Common myeloid progenitor, CD34-positive (primary cell): ENCODE measurements around the gene PTPRE.
A peak's percentile ranks its signal among the peaks of the same experiment; 100 is the strongest.

Source experiments
- CTCF ChIA-PET: fragments of 350-600 bp; sonication (Branson Sonifier 250); formaldehyde crosslinking; loops from one replicate; lab custom pipeline; 2021; ENCODE audit warnings: antibody characterized with exemption; lab: Charles Lee
- POLR2A ChIA-PET: fragments of 350-600 bp; sonication (Branson Sonifier 250); formaldehyde crosslinking; loops from one replicate; lab custom pipeline; 2021; ENCODE audit warnings: antibody characterized with exemption; lab: Charles Lee
- DNase-seq, 3 donors: peaks; one replicate each; pipeline versions ENCODE4 v3.0.0 to v3.0.0-alpha.2; 2013
- H3K27ac ChIP-seq, 2 experiments: 1 replicate in 1 of 2; 2 replicates in 1 of 2; pipeline ENCODE4 v1.7.0; 2013; ENCODE audit warnings: inconsistent platforms in 2 of 2, low read length in 2 of 2, mild to moderate bottlenecking in 2 of 2, low read depth in 1 of 2, moderate library complexity in 1 of 2; ENCODE audit not compliant: severe bottlenecking in 2 of 2, insufficient read depth in 1 of 2, poor library complexity in 1 of 2
- H3K27me3 ChIP-seq, 5 experiments: replicated peaks in 2 of 5; 1 replicate in 3 of 5; 2 replicates in 2 of 5; pipeline versions ENCODE4 v1.6.1 to v1.7.0; 2013; ENCODE audit warnings: low read length in 4 of 5, mild to moderate bottlenecking in 2 of 5, moderate library complexity in 2 of 5, inconsistent platforms in 1 of 5; ENCODE audit not compliant: insufficient read depth in 5 of 5, control insufficient read depth in 4 of 5
- H3K36me3 ChIP-seq, 4 experiments: 1 replicate in 2 of 4; 2 replicates in 2 of 4; pipeline versions ENCODE4 v1.6.1 to v1.7.0; 2013; ENCODE audit warnings: low read length in 3 of 4, control low read depth in 1 of 4, mild to moderate bottlenecking in 1 of 4; ENCODE audit not compliant: control insufficient read depth in 4 of 4, insufficient read depth in 4 of 4
- H3K4me1 ChIP-seq, 4 experiments: 1 replicate in 3 of 4; 2 replicates in 1 of 4; pipeline versions ENCODE4 v1.6.1 to v1.7.1; 2013; ENCODE audit warnings: low read length in 3 of 4, mild to moderate bottlenecking in 3 of 4, control low read depth in 1 of 4, inconsistent platforms in 1 of 4, moderate library complexity in 1 of 4; ENCODE audit not compliant: control insufficient read depth in 4 of 4, insufficient read depth in 4 of 4; ENCODE audit errors: control extremely low read depth in 1 of 4
- H3K4me3 ChIP-seq, 7 experiments: 1 replicate in 4 of 7; 2 replicates in 3 of 7; pipeline versions ENCODE4 v1.5.1 to v1.7.0; 2013; ENCODE audit warnings: mild to moderate bottlenecking in 7 of 7, low read length in 6 of 7, moderate library complexity in 6 of 7, inconsistent platforms in 2 of 7, low read depth in 2 of 7, control low read depth in 1 of 7; ENCODE audit not compliant: insufficient read depth in 4 of 7, control insufficient read depth in 1 of 7; ENCODE audit errors: extremely low read depth in 1 of 7
- H3K9me3 ChIP-seq, 5 experiments: 1 replicate in 4 of 5; 2 replicates in 1 of 5; pipeline versions ENCODE4 v1.6.1 to v1.7.1; 2013; ENCODE audit warnings: low read length in 4 of 5, mild to moderate bottlenecking in 2 of 5, inconsistent platforms in 1 of 5, low read depth in 1 of 5, moderate library complexity in 1 of 5; ENCODE audit not compliant: control insufficient read depth in 4 of 5, insufficient read depth in 2 of 5; ENCODE audit errors: control extremely low read depth in 1 of 5
- WGBS: methylation state at CpG from one replicate; pipeline ENCODE4 v1.1.5; 2013; ENCODE audit not compliant: insufficient coverage; 5-methylcytosine and 5-hydroxymethylcytosine counted together

Gene PTPRE

GRCh38 chr10:128070721-128071416 is 164.0 kb downstream of the PTPRE start:
- H3K4me1 ChIP-seq = peaks cover 0 to 24% (median 21%) of the 10 kb centered on the region in 4 experiments
- no peaks in the 10 kb centered on the region for H3K27me3 ChIP-seq
- peaks cover 27 to 86% (median 56%) of the 10 kb centered on the region in 4 experiments for H3K36me3 ChIP-seq
- H3K27ac ChIP-seq = no peak overlapping the region
- H3K4me3 ChIP-seq = no peak overlapping the region
- CTCF ChIA-PET = interaction anchor here (1.2 to 18.1 kb wide), 12 partner anchors 8 to 165 kb away, joined by 3 to 288 read pairs (median 7); no protein-coding TSS in a partner anchor
- POLR2A ChIA-PET = no interaction called here
- no peak for DNase-seq
- WGBS = 93% methylated on average over 16 of the region's 17 CpGs
- H3K9me3 ChIP-seq = no peaks in the 10 kb centered on the region

- WGBS = 100% methylated on average over 7 of the region's 9 CpGs
- ChIA-PET POLR2A (interaction anchor here (0.6 kb wide), 1 partner anchor 60 kb away, joined by 3 read pairs; no protein-coding TSS in a partner anchor), CTCF (interaction anchor here (1.2 to 18.1 kb wide), 9 partner anchors 9 to 166 kb away, joined by 3 to 288 read pairs (median 7); no protein-coding TSS in a partner anchor)
- Histone ChIP-seq H3K27me3 (no peaks in the 10 kb centered on the region), H3K4me1 (peaks cover 0 to 18% (median 16%) of the 10 kb centered on the region in 4 experiments), H3K36me3 (peaks cover 27 to 85% (median 55%) of the 10 kb centered on the region in 4 experiments), H3K4me3 (no peak overlapping the region), H3K9me3 (no peaks in the 10 kb centered on the region), H3K27ac (no peak overlapping the region)
- DNase-seq = no peak
Measured at GRCh38 chr10:128071417-128071782, 164.5 kb downstream of the PTPRE start.

- Histone ChIP-seq H3K4me1 (peaks cover 0 to 18% (median 13%) of the 10 kb centered on the region in 4 experiments), H3K9me3 (no peaks in the 10 kb centered on the region), H3K36me3 (peaks cover 26 to 84% (median 56%) of the 10 kb centered on the region in 4 experiments), H3K27ac (no peak overlapping the region), H3K27me3 (no peaks in the 10 kb centered on the region), H3K4me3 (no peak overlapping the region)
- 95% methylated on average over 6 of the region's 6 CpGs for WGBS
- CTCF ChIA-PET = interaction anchor here (0.7 to 18.1 kb wide), 11 partner anchors 9 to 166 kb away, joined by 3 to 288 read pairs (median 4); no protein-coding TSS in a partner anchor
- no peak for DNase-seq
- POLR2A ChIA-PET = interaction anchor here (0.6 kb wide), 1 partner anchor 60 kb away, joined by 3 read pairs; no protein-coding TSS in a partner anchor
Measured at GRCh38 chr10:128072046-128072445, 165.1 kb downstream of the PTPRE start.

- ChIA-PET CTCF (interaction anchor here (0.9 to 18.1 kb wide), 5 partner anchors 26 to 148 kb away, joined by 3 to 288 read pairs (median 3); no protein-coding TSS in a partner anchor), POLR2A (interaction anchor here (0.7 to 1.3 kb wide), 4 partner anchors 38 to 193 kb away, joined by 3 to 5 read pairs (median 3); no protein-coding TSS in a partner anchor)
- Histone ChIP-seq H3K4me3 (no peak overlapping the region), H3K36me3 (peaks cover 24 to 85% (median 54%) of the 10 kb centered on the region in 4 experiments), H3K4me1 (peaks cover 0 to 18% (median 12%) of the 10 kb centered on the region in 4 experiments), H3K27me3 (no peaks in the 10 kb centered on the region), H3K27ac (no peak overlapping the region), H3K9me3 (no peaks in the 10 kb centered on the region)
- 96% methylated on average over 14 of the region's 14 CpGs for WGBS
- no peak for DNase-seq
Measured at GRCh38 chr10:128072941-128073645, 166.2 kb downstream of the PTPRE start.

GRCh38 chr10:128073890-128074289 is 167.0 kb downstream of the PTPRE start:
- POLR2A ChIA-PET = interaction anchor here (1.0 to 1.3 kb wide), 3 partner anchors 39 to 194 kb away, joined by 3 to 5 read pairs (median 3); no protein-coding TSS in a partner anchor
- CTCF ChIA-PET = interaction anchor here (1.4 to 18.1 kb wide), 3 partner anchors 27 to 58 kb away, joined by 3 to 288 read pairs (median 181); no protein-coding TSS in a partner anchor
- Histone ChIP-seq H3K4me3 (no peak overlapping the region), H3K9me3 (no peaks in the 10 kb centered on the region), H3K27ac (no peak overlapping the region), H3K4me1 (peaks cover 0 to 18% (median 12%) of the 10 kb centered on the region in 4 experiments), H3K36me3 (peaks cover 21 to 84% (median 55%) of the 10 kb centered on the region in 4 experiments), H3K27me3 (no peaks in the 10 kb centered on the region)
- WGBS = no CpG with 5 or more reads among the region's 2 CpGs
- DNase-seq = peak in 2 of 3 donors; percentile 47 to 53

- 100% methylated on average over 3 of the region's 5 CpGs for WGBS
- ChIA-PET POLR2A (interaction anchor here (1.3 kb wide), 1 partner anchor 195 kb away, joined by 3 read pairs; no protein-coding TSS in a partner anchor), CTCF (interaction anchor here (1.6 to 18.1 kb wide), 4 partner anchors 28 to 77 kb away, joined by 4 to 288 read pairs (median 96); no protein-coding TSS in a partner anchor)
- no peaks in the 10 kb centered on the region for H3K9me3 ChIP-seq
- H3K36me3 ChIP-seq = peaks cover 21 to 87% (median 60%) of the 10 kb centered on the region in 4 experiments
- DNase-seq = no peak
- peaks cover 0 to 1% (median 0%) of the 10 kb centered on the region in 5 experiments for H3K27me3 ChIP-seq
- H3K4me3 ChIP-seq = no peak overlapping the region
- H3K4me1 ChIP-seq = peaks cover 0 to 18% (median 12%) of the 10 kb centered on the region in 4 experiments
- H3K27ac ChIP-seq = no peak overlapping the region
Measured at GRCh38 chr10:128074589-128074988, 167.7 kb downstream of the PTPRE start.
